Keratinocyte (primary cell): ENCODE results near the gene TCF20. TPM values are rescaled to one million over a fixed set of nuclear protein-coding genes. Genes with fewer than 3 reads are reported as not detected.

Source experiments
- DNase-seq: peaks from one replicate; pipeline ENCODE4 v3.0.0-alpha.2; 2011; ENCODE audit warnings: low read depth, missing footprints, low spot score
- FAIRE-seq: peaks from 2 replicates; lab custom pipeline; 2011; peaks lifted over from hg19 to GRCh38; lab: Jason Lieb, UNC
- H2AFZ ChIP-seq: 2 replicates; pipeline ENCODE4 v1.6.0; 2012; ENCODE audit warnings: low read length, control low read depth, inconsistent platforms; ENCODE audit not compliant: control insufficient read depth
- H3K27ac ChIP-seq: 2 replicates; pipeline ENCODE4 v1.5.1; 2011; ENCODE audit warnings: low read length; ENCODE audit not compliant: control insufficient read depth, insufficient read depth
- H3K27me3 ChIP-seq: 3 replicates; pipeline ENCODE4 v1.6.0; 2011; ENCODE audit warnings: low read length; ENCODE audit not compliant: control insufficient read depth, insufficient read depth; ENCODE audit errors: extremely low read depth
- H3K36me3 ChIP-seq, 2 experiments: 2 replicates in 1 of 2; 3 replicates in 1 of 2; pipeline ENCODE4 v1.5.1; 2011; ENCODE audit warnings: low read length in 2 of 2, mild to moderate bottlenecking in 1 of 2; ENCODE audit not compliant: control insufficient read depth in 2 of 2, insufficient read depth in 2 of 2; ENCODE audit errors: extremely low read depth in 1 of 2
- H3K4me1 ChIP-seq: 3 replicates; pipeline ENCODE4 v1.5.1; 2011; ENCODE audit warnings: low read length; ENCODE audit not compliant: control insufficient read depth, insufficient read depth; ENCODE audit errors: extremely low read depth
- H3K4me2 ChIP-seq: 3 replicates; pipeline ENCODE4 v1.6.0; 2011; ENCODE audit warnings: low read depth, low read length; ENCODE audit not compliant: control insufficient read depth, insufficient read depth; ENCODE audit errors: extremely low read depth
- H3K4me3 ChIP-seq, 3 experiments: fragments of 200-600 bp in 1 of 3; sonication (generic) in 1 of 3; 2 replicates in 2 of 3; 3 replicates in 1 of 3; pipeline ENCODE4 v1.5.1; 2011 to 2016; ENCODE audit warnings: low read length in 3 of 3, mild to moderate bottlenecking in 3 of 3, control low read depth in 2 of 3, inconsistent platforms in 1 of 3, low read depth in 1 of 3, mixed read lengths in 1 of 3, mixed run types in 1 of 3, moderate library complexity in 1 of 3; ENCODE audit not compliant: control insufficient read depth in 2 of 3, insufficient read depth in 2 of 3; ENCODE audit errors: extremely low read depth in 1 of 3
- H3K79me2 ChIP-seq: 2 replicates; pipeline ENCODE4 v1.6.0; 2012; ENCODE audit warnings: low read length; ENCODE audit not compliant: control insufficient read depth, insufficient read depth
- H3K9ac ChIP-seq: 3 replicates; pipeline ENCODE4 v1.6.0; 2011; ENCODE audit warnings: low read length; ENCODE audit not compliant: control insufficient read depth, insufficient read depth; ENCODE audit errors: extremely low read depth
- H3K9me1 ChIP-seq: 3 replicates; pipeline ENCODE4 v1.6.0; 2011; ENCODE audit warnings: low read length; ENCODE audit not compliant: control insufficient read depth, insufficient read depth; ENCODE audit errors: extremely low read depth
- H3K9me3 ChIP-seq: 2 replicates; pipeline ENCODE4 v1.5.1; 2012; ENCODE audit warnings: low read depth, low read length; ENCODE audit not compliant: control insufficient read depth
- H4K20me1 ChIP-seq: 3 replicates; pipeline ENCODE4 v1.6.0; 2011; ENCODE audit warnings: low read length; ENCODE audit not compliant: control insufficient read depth, insufficient read depth; ENCODE audit errors: extremely low read depth
- CTCF ChIP-seq, 3 experiments: IDR thresholded peaks in 1 of 3; conservative IDR thresholded peaks in 1 of 3; optimal IDR thresholded peaks in 1 of 3; 2 replicates in 2 of 3; 3 replicates in 1 of 3; pipeline versions ENCODE3 to v1.5.1; 2011; ENCODE audit warnings: low read length in 3 of 3, mild to moderate bottlenecking in 3 of 3, moderate library complexity in 2 of 3, control low read depth in 1 of 3, inconsistent platforms in 1 of 3; ENCODE audit not compliant: insufficient read depth in 2 of 3; ENCODE audit errors: extremely low read depth in 1 of 3
- EZH2 ChIP-seq: IDR thresholded peaks from one replicate; pipeline ENCODE4 v1.6.1; 2012; ENCODE audit warnings: inconsistent platforms, mild to moderate bottlenecking, low read length, moderate library complexity
- dilution Hi-C: fragments of 300-500 bp; cut with MboI; formaldehyde crosslinking; loops from one replicate; pipeline ENCODE4 v1.7.0; 2020; ENCODE audit warnings: low sequenced_read_pairs; ENCODE audit not compliant: extremely low pct_ligation_motif_present
- polyA plus RNA-seq, 5 experiments: library from polyadenylated mRNA; depleted of rRNA in 3 of 5; stranded (reverse) in 3 of 5; stranded (forward) in 1 of 5; unstranded in 1 of 5; fragments of >200 nt; gene quantifications; 1 replicate in 1 of 5; 2 replicates in 3 of 5; 3 replicates in 1 of 5; pipeline versions ENCODE4 v1.2.1 to v1.2.3, GENCODE V29; 2011 to 2012; ENCODE audit warnings: missing spikeins in 2 of 5, low read depth in 1 of 5, low replicate concordance in 1 of 5

Gene TCF20
- polyA plus RNA-seq, 1 donor (not counting 4 experiments of a cell fraction or from before 2014, with no cell fraction given), result 23.9 TPM

GRCh38 chr22:42263944-42264343, 6.5 kb downstream of the TCF20 start:
- no peak overlapping the region for H2AFZ ChIP-seq
- FAIRE-seq, result no peak
- H3K27me3 ChIP-seq, result no peaks in the 10 kb centered on the region
- H4K20me1 ChIP-seq, result peaks cover 45% of the 10 kb centered on the region
- TF ChIP-seq CTCF (optimal IDR thresholded peaks at IDR 0.05 in 1 of 3, IDR thresholded peaks at IDR 0.05 in 1 of 3, conservative IDR thresholded peaks at IDR 0.05 in 1 of 3; ENCODE audit: extremely low read depth in 1 of 3, insufficient read depth in 2 of 3, low read length in 3 of 3), result no peak
- no peak for TF ChIP-seq EZH2
- peaks cover 3% of the 10 kb centered on the region for H3K9me1 ChIP-seq
- H3K9ac ChIP-seq, result no peak overlapping the region
- H3K9me3 ChIP-seq, result no peaks in the 10 kb centered on the region
- DNase-seq, result no peak
- no peaks in the 10 kb centered on the region for H3K36me3 ChIP-seq
- H3K4me3 ChIP-seq, result no peak overlapping the region
- dilution Hi-C loops, result no loop called here
- H3K27ac ChIP-seq, result no peak overlapping the region
- H3K79me2 ChIP-seq, result peaks cover 99% of the 10 kb centered on the region
- no peak overlapping the region for H3K4me2 ChIP-seq
- peaks cover 9% of the 10 kb centered on the region for H3K4me1 ChIP-seq

- Histone ChIP-seq H3K9ac (no peak overlapping the region), H3K4me1 (peaks cover 2% of the 10 kb centered on the region), H3K27ac (no peak overlapping the region), H3K4me2 (no peak overlapping the region), H3K27me3 (no peaks in the 10 kb centered on the region), H3K9me3 (no peaks in the 10 kb centered on the region), H3K4me3 (no peak overlapping the region), H3K79me2 (peaks cover 99% of the 10 kb centered on the region), H4K20me1 (peaks cover 41% of the 10 kb centered on the region), H3K9me1 (peaks cover 3% of the 10 kb centered on the region), H2AFZ (no peak overlapping the region), H3K36me3 (no peaks in the 10 kb centered on the region)
- no peak for TF ChIP-seq EZH2
- TF ChIP-seq CTCF (optimal IDR thresholded peaks at IDR 0.05 in 1 of 3, IDR thresholded peaks at IDR 0.05 in 1 of 3, conservative IDR thresholded peaks at IDR 0.05 in 1 of 3; ENCODE audit: extremely low read depth in 1 of 3, insufficient read depth in 2 of 3, low read length in 3 of 3), result peak in 1 of 3 experiments; percentile 0
- DNase-seq (no peak), FAIRE-seq (no peak)
- dilution Hi-C loops, result no loop called here
Measured at GRCh38 chr22:42262964-42263363, 7.5 kb downstream of the TCF20 start.
